ENCODE results near the gene FNDC8.

DNA sequence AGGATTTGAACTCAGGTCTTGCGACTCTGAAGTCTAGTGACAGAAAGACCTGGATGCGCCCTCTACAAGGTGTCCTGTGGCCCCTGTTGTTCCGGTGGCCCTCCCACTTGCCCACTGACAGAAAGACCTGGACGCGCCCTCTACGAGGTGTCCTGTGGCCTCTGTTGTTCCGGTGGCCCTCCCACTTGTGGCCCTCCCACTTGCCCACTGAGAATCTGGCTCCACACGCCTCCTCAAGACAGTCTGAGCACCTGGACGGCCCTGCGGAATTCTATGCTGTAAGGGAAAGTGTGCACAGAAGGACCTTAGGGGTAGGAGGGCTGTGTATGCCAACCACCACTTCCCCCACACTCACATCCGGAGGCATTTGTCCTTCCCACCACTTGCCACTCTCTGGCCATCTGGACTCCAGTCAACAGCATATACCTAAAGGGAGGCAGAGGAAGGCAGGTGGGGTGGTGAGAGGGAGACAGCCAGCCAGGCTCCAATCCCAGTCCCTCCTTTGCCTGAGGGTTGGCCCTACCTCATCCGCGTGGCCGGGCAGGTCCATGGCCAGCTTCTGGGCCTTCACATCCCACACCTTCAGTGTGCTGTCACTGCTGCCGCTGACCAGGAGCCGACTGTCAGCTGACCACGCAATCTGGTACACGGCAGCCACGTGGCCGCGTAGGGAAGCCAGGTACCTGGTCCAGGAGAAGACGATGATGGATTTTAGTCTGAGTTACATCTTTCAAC is 11.6 kb downstream of the FNDC8 start:
- TF ChIP-seq, protein P1, sequence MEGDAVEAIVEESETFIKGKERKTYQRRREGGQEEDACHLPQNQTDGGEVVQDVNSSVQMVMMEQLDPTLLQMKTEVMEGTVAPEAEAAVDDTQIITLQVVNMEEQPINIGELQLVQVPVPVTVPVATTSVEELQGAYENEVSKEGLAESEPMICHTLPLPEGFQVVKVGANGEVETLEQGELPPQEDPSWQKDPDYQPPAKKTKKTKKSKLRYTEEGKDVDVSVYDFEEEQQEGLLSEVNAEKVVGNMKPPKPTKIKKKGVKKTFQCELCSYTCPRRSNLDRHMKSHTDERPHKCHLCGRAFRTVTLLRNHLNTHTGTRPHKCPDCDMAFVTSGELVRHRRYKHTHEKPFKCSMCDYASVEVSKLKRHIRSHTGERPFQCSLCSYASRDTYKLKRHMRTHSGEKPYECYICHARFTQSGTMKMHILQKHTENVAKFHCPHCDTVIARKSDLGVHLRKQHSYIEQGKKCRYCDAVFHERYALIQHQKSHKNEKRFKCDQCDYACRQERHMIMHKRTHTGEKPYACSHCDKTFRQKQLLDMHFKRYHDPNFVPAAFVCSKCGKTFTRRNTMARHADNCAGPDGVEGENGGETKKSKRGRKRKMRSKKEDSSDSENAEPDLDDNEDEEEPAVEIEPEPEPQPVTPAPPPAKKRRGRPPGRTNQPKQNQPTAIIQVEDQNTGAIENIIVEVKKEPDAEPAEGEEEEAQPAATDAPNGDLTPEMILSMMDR (conservative IDR thresholded peaks at IDR 0.05) = no peak
- TF ChIP-seq EZH2 (IDR thresholded peaks at IDR 0.05; ENCODE audit: low read depth) = no peak
